HepG2 (cell line): Measurements from ENCODE around the gene PXMP4. TPM values are rescaled to one million over a fixed set of nuclear protein-coding genes. Genes with fewer than 3 reads are reported as not detected.

Experiments used
- BCL3 ChIP-seq: sonication (generic); formaldehyde crosslinking; IDR thresholded peaks from 2 replicates; pipeline ENCODE4 v1.5.1; 2020; ENCODE audit warnings: mild to moderate bottlenecking, missing genetic modification reagents, moderate library complexity
- E2F5 ChIP-seq: sonication (generic); formaldehyde crosslinking; conservative IDR thresholded peaks from 2 replicates; pipeline ENCODE4 v1.4.0; 2020; ENCODE audit warnings: missing genetic modification reagents
- FOXC1 ChIP-seq: sonication (generic); formaldehyde crosslinking; IDR thresholded peaks from 2 replicates; pipeline ENCODE4 v1.8.0; 2022; ENCODE audit warnings: mild to moderate bottlenecking, missing genetic modification reagents, borderline replicate concordance
- GATA4 ChIP-seq: sonication (generic); IDR thresholded peaks from 2 replicates; pipeline ENCODE4 v1.6.1; 2016; ENCODE audit warnings: antibody characterized with exemption, low read depth, borderline replicate concordance
- GPN1 ChIP-seq: sonication (generic); formaldehyde crosslinking; IDR thresholded peaks from 2 replicates; pipeline ENCODE4 v1.5.1; 2020; ENCODE audit warnings: missing genetic modification reagents, borderline replicate concordance
- JUND ChIP-seq: sonication (generic); formaldehyde crosslinking; IDR thresholded peaks from 2 replicates; pipeline ENCODE4 v1.8.0; 2022; ENCODE audit warnings: mild to moderate bottlenecking, missing genetic modification reagents
- RXRB ChIP-seq: IDR thresholded peaks from 2 replicates; pipeline ENCODE4 v1.6.1; 2016; ENCODE audit warnings: borderline replicate concordance, missing genetic modification reagents, missing compliant biosample characterization
- SNAPC2 ChIP-seq: sonication (generic); formaldehyde crosslinking; IDR thresholded peaks from 2 replicates; pipeline ENCODE4 v1.8.1; 2022; ENCODE audit warnings: mild to moderate bottlenecking, missing genetic modification reagents
- TCF12 ChIP-seq, 2 experiments: fragments of 450-650 bp in 1 of 2; sonication (generic) in 1 of 2; formaldehyde crosslinking in 1 of 2; IDR thresholded peaks; 2 replicates each; pipeline versions ENCODE4 v1.6.1 to v1.8.0; 2017 to 2022; ENCODE audit warnings: antibody characterized with exemption in 1 of 2, mild to moderate bottlenecking in 1 of 2, missing genetic modification reagents in 1 of 2, moderate library complexity in 1 of 2
- ZBTB33 ChIP-seq: sonication (generic); formaldehyde crosslinking; IDR thresholded peaks from 2 replicates; pipeline ENCODE4 v1.4.0; 2020; ENCODE audit warnings: missing genetic modification reagents
- ZNF24 ChIP-seq: fragments of 450-650 bp; IDR thresholded peaks from 2 replicates; pipeline ENCODE4 v1.6.1; 2017; ENCODE audit warnings: antibody characterized with exemption, mild to moderate bottlenecking
- ZNF263 ChIP-seq: sonication (generic); formaldehyde crosslinking; IDR thresholded peaks from 2 replicates; pipeline ENCODE4 v1.4.0; 2020; ENCODE audit warnings: missing genetic modification reagents
- ZNF570 ChIP-seq: sonication (generic); formaldehyde crosslinking; IDR thresholded peaks from 2 replicates; pipeline ENCODE4 v1.4.0; 2020; ENCODE audit warnings: mild to moderate bottlenecking, missing genetic modification reagents, borderline replicate concordance
- ZNF609 ChIP-seq: sonication (generic); formaldehyde crosslinking; IDR thresholded peaks from 2 replicates; pipeline ENCODE4 v1.4.0; 2020; ENCODE audit warnings: mild to moderate bottlenecking, missing genetic modification reagents, borderline replicate concordance
- ZXDC ChIP-seq: sonication (generic); formaldehyde crosslinking; IDR thresholded peaks from 2 replicates; pipeline ENCODE4 v1.5.0; 2020; ENCODE audit warnings: mild to moderate bottlenecking, missing genetic modification reagents
- polyA plus RNA-seq, 8 experiments: library from polyadenylated mRNA; depleted of rRNA in 3 of 8; stranded (reverse) in 7 of 8; unstranded in 1 of 8; fragments of >200 nt; fragmentation: Illumina TruSeq in 4 of 8; extraction: Trizol in 4 of 8; gene quantifications; 2 replicates each; pipeline versions ENCODE4 v1.2.1 to v1.2.3, GENCODE V29; 2011 to 2016; ENCODE audit warnings: low read depth in 4 of 8, missing spikeins in 1 of 8, mixed read lengths in 1 of 8; ENCODE audit not compliant: insufficient read depth in 1 of 8
- total RNA-seq, 5 experiments: library from RNA; depleted of rRNA; stranded (reverse); fragments of >200 nt; fragmentation: Illumina TruSeq; extraction: Trizol; gene quantifications; 2 replicates each; pipeline ENCODE4 v1.2.3, GENCODE V29; 2016; ENCODE audit warnings: low read depth in 1 of 5

Gene PXMP4
- total and polyA plus RNA-seq, 2 of the 13 experiments (the other 11 are each of a cell fraction or from before 2014, with no cell fraction given), result not detected

GRCh38 chr20:33701629-33702450 lies 18.3 kb downstream of the PXMP4 start (continued):
- TF ChIP-seq ZNF24 (no peak), ZBTB33 (CRISPR knock-in tag) (peak; percentile 58), ZNF609 (CRISPR knock-in tag) (peak; percentile 95), FOXC1 (CRISPR knock-in tag) (peak; percentile 92; the same call in 1 of the 2 replicates), ZXDC (CRISPR knock-in tag) (0 out of 2 replicates have a peak, but pooled peaks have one; percentile 45), ZNF570 (CRISPR knock-in tag) (no peak), E2F5 (CRISPR knock-in tag) (no peak), GATA4 (peak; percentile 59), JUND (CRISPR knock-in tag) (peak; percentile 81), ZNF263 (peak; percentile 62; the same call in 1 of the 2 replicates), RXRB (CRISPR knock-in tag) (peak; percentile 88), GPN1 (no peak), BCL3 (peak; percentile 86), SNAPC2 (CRISPR knock-in tag) (peak; percentile 91), TCF12 (IDR thresholded peaks at IDR 0.05) (no peak), TCF12 (CRISPR knock-in tag; IDR thresholded peaks at IDR 0.05) (peak; percentile 78)
